Measurements from ENCODE around the gene TUBA1B.
"Not testable (repeated sequence)": the region's sequence is repeated elsewhere in the genome, so short reads cannot be mapped to it uniquely, and the experiment has no call there.

Gene TUBA1B

GRCh38 chr12:49131051-49131893, at the start of gene TUBA1B:
TSS of gene TUBA1B (minus strand) at chr12:49131395. CDS start at chr12:49131300, 95 bp downstream.
- peak within 1 kb of the TSS; percentile 82 to 100 (median 95) for H3K4me3 ChIP-seq
- H3K27ac ChIP-seq, result peak within 1 kb of the TSS; percentile 94 to 100 (median 99)

GRCh38 chr12:49174218-49174617, 43.0 kb upstream of the TUBA1B start:
- Histone ChIP-seq H3K27ac (no peak overlapping the region), H3K4me3 (no peak overlapping the region)

DNA sequence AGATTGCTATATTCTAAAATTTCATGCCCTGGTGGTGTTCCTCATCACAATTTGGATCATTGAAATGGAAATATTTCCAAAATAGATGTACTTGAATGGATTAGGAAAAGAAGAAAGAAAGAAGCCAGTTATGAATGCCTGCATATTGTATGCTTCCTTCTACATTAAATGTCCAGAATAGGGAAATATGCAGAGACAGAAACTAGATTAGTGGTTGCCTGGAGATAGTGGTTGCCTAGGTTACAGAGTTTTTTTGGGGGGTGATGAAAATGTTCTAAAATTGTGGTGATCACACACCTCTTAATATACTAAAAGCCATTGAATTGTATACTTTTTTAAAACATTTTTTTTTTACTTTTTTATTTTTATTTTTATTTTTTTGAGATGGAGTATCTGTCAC, 39.7 kb upstream of the TUBA1B start:
- H3K27ac ChIP-seq, result no peak overlapping the region
- H3K4me3 ChIP-seq, result no peak overlapping the region

DNA sequence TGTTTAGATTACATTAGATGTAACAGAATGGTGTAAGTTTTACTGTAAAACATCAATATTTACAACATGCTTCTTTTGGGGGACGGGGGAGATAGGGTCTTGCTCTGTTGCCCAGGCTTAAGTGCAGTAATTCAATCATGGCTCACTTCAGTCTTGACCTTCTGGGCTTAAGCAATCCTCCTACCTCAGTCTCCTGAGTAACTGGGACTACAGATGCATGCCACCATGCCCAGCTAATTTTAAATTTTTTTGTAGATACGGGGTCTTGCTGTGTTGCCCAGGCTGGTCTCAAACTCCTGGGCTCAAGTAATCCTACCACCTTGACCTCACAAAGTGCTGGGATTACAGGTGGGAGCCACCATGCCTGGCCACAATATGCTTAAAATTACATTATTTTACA, 33.9 kb upstream of the TUBA1B start:
- no peak overlapping the region for H3K4me3 ChIP-seq
- H3K27ac ChIP-seq, result no peak overlapping the region

- not testable (repeated sequence) for H3K27ac ChIP-seq, H3K4me3 ChIP-seq
Observed at GRCh38 chr12:49161901-49162300, 30.7 kb upstream of the TUBA1B start.

DNA sequence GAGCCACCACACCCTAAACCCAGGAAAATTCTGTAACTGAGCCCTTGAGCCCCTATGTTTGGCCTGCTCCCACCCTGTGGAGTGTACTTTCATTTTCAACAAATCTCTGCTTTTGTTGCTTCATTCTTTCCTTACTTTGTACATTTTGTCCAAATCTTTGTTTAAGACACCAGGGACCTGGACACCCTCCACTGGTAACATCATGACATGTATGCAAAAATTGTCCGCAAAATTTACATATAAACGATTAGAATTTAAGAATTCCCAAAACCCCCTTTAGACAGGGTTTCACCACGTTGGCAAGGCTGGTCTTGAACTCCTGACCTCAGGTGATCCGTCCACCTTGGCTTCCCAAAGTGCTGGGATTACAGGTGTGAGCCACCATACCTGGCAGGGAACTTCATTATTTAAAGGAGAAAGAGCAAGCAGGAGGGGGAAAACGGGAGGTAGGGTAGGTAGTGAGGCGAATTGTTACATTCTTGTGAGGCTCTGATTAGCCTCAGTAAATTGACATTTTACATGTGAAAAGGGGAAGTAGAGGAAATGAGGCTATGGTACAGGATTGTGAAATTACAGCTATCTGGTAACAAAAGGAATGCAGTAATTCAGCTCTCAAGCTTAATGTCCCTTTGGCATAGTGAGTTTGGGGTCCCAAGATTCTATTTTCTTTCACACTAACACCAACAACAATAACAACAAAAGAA, 30.0 kb upstream of the TUBA1B start:
- no peak overlapping the region for H3K4me3 ChIP-seq
- H3K27ac ChIP-seq, result no peak overlapping the region

GRCh38 chr12:49160399-49160798, 29.2 kb upstream of the TUBA1B start:
- Histone ChIP-seq H3K27ac (no peak overlapping the region), H3K4me3 (no peak overlapping the region)

GRCh38 chr12:49154221-49154620, 23.0 kb upstream of the TUBA1B start:
- Histone ChIP-seq H3K27ac (no peak overlapping the region), H3K4me3 (no peak overlapping the region)

- Histone ChIP-seq H3K27ac (no peak overlapping the region), H3K4me3 (no peak overlapping the region)
Observed at GRCh38 chr12:49147384-49147783, 16.2 kb upstream of the TUBA1B start.

DNA sequence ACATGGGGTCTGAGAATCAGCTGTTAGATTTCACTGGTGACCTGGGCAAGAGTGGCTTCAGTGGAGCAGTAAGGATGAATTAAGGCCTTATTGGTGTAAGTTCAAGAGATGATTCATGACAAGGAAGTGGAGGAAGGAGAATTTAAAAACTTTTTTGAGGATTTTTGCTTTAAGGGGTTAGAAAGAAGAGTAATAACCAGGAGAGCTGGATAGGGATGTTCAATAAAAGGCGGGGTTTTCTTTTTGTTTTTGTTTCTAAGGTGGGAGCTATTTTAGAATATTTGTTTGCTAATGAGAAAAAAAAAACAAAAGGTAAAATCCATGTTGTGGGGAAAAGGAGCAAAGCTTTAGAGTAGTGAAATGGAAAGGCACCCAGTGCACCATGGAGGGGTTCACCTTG, 15.2 kb upstream of the TUBA1B start:
- H3K4me3 ChIP-seq, result no peak overlapping the region
- no peak overlapping the region for H3K27ac ChIP-seq

- H3K4me3 ChIP-seq, result no peak overlapping the region
- no peak overlapping the region for H3K27ac ChIP-seq
Observed at GRCh38 chr12:49144384-49144783, 13.2 kb upstream of the TUBA1B start.

GRCh38 chr12:49138999-49139398, 7.8 kb upstream of the TUBA1B start:
- Histone ChIP-seq H3K4me3 (no peak overlapping the region), H3K27ac (no peak overlapping the region)

DNA sequence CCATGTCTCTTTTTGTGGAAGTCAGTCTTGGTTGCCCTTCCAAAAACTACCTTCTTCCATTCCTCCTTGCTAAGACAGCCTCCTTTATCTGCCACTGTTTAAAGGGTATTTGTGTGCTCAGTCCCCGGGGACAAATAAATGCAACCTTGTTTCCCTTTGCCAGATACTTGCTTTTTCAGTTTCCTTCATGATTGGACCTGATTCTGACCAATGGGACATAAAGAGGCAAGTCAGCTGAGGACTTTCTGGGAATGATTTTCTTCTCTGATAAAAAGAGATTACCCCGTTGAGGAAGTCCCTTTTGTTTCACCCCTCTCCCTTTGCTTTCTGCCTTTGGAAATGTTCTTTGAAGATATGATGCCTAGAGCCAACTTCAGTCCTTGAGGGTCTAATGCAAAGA, 7.4 kb upstream of the TUBA1B start:
- H3K4me3 ChIP-seq, result no peak overlapping the region

DNA sequence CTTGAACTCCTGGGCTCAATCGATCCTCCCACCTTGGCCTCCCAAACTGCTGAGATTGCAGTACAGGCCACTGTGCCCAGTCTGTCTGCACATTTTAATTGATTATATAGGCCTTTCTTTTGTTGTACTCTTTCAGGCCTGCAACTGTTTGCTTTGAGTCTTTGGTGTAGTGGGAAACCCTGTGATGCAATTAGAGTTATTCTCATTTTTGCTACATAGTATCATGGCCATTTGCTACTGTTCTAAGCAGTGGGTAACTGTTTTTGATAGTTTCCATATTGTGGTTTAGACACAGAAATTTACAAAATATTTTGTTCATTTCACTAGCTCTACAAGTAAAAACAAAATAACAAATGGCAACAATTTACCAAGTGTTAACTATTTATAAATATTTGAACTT, 6.3 kb upstream of the TUBA1B start:
- Histone ChIP-seq H3K4me3 (no peak overlapping the region), H3K27ac (no peak overlapping the region)

More for the DNA sequence above, 7.4 kb upstream of the TUBA1B start:
- H3K27ac ChIP-seq, result no peak overlapping the region

- not testable (repeated sequence) for H3K27ac ChIP-seq, H3K4me3 ChIP-seq
Observed at GRCh38 chr12:49136997-49137396, 5.8 kb upstream of the TUBA1B start.

DNA sequence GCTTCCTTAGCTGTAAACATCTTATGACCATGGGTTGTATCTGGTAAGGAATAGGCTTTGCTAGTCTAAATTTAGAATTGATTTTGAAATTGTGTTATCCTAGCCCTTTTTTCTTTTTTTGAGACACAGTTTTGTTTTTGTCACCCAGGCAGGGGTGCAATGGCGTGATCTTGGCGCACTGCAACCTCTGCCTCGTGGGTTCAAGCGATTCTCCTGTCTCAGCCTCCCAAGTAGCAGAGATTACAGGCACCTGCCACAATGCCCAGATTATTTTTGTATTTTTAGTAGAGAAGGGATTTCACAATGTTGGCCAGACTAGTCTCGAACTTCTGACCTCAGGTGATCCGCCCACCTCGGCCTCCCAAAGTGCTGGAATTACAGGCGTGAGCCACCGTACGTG, 2.4 kb upstream of the TUBA1B start:
- Histone ChIP-seq H3K27ac (peak overlapping the region in 9 of 21 experiments; percentile 32 to 100 (median 45)), H3K4me3 (no peak overlapping the region)

DNA sequence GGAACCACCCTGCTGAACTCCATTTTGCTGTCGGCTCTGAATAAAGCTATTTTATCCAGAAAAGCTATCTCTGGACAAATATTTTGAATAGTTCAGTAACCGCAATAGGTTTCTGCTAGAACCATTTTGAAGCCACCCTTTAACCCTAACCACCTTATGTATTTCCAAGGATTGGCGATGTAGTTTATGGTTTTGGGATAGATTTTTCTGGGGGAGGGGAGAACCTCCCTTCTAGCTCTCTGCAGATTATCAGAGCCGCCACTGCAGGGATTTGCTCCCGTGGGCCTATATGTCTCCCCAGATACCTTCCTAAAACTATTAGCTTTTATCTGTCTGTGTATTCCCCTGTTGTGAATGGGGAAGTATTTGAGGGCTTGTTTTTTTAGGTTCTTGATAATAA, 1.8 kb upstream of the TUBA1B start:
- Histone ChIP-seq H3K4me3 (peak overlapping the region in 1 of 7 experiments; percentile 100), H3K27ac (peak overlapping the region in 15 of 21 experiments; percentile 17 to 100 (median 38))

DNA sequence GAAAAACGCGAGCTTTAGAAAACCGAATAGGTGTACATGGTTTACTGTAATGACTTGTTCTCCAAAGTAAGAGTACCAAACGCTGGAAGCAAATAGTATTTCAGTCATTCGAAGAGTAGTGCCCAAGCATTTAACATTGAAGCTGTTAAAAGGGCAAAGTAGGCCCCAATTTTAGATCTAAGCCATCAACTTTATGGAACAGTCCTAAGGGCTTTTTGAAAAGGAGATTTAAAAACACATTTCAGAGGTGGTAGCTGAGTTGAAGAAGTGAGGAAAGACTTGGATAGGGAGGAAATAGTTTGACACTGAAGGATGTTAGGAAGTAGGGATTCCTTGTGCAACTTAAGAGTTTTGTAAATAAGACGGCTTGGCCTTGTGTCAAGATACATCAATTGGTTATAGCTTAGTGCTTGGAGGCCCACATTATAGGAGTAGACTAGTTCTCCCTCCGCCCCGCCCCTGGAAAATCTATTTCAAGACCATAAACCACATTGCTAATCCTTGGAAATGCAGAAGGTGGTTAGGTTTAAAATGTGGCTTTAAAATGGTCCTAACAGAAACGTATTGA, 783 bp upstream of the TUBA1B start:
- peak overlapping the region in 19 of 21 experiments; percentile 11 to 100 (median 98) for H3K27ac ChIP-seq
- peak overlapping the region; percentile 82 to 100 (median 95) for H3K4me3 ChIP-seq

GRCh38 chr12:49130151-49131050, 794 bp downstream of the TUBA1B start:
- peak overlapping the region; percentile 94 to 100 (median 99) for H3K27ac ChIP-seq
- H3K4me3 ChIP-seq, result peak overlapping the region; percentile 82 to 100 (median 95)
